Measurements from ENCODE around the gene MROH9.

MROH9 gene

DNA sequence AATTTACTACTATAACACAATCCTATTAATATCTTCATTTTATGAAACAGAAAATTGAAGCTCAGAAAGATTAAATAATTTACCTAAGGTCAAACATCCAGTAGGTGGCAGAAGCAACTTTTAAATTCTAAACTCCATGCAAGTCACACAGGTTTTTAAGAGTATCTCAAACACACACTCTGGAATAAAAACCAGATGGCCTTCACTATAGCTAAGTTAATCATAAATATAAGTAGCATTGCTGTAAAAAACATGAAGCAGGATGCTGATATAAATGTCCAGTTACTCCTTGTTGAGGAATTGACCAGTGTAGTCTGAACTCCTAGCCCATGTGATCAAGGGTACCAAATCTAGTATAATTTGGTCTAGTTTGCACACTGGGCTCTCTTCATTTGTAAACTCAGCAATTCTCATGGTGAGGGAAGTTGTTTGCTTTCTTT lies 146.0 kb downstream of the MROH9 start:
- TF ChIP-seq SIN3A (IDR thresholded peaks at IDR 0.05; ENCODE audit: borderline replicate concordance, insufficient read depth, low read length): no peak
- TF ChIP-seq FOXP2 (optimal IDR thresholded peaks at IDR 0.05; ENCODE audit: borderline replicate concordance, extremely low read depth, extremely low read length, insufficient read depth): no peak
- TF ChIP-seq TAF1 (IDR thresholded peaks at IDR 0.05; ENCODE audit: borderline replicate concordance, insufficient read depth, low read length): no peak
- no peak for TF ChIP-seq POLR2AphosphoS5 (IDR thresholded peaks at IDR 0.05; ENCODE audit: low read depth, low read length)
- TF ChIP-seq, protein P1, sequence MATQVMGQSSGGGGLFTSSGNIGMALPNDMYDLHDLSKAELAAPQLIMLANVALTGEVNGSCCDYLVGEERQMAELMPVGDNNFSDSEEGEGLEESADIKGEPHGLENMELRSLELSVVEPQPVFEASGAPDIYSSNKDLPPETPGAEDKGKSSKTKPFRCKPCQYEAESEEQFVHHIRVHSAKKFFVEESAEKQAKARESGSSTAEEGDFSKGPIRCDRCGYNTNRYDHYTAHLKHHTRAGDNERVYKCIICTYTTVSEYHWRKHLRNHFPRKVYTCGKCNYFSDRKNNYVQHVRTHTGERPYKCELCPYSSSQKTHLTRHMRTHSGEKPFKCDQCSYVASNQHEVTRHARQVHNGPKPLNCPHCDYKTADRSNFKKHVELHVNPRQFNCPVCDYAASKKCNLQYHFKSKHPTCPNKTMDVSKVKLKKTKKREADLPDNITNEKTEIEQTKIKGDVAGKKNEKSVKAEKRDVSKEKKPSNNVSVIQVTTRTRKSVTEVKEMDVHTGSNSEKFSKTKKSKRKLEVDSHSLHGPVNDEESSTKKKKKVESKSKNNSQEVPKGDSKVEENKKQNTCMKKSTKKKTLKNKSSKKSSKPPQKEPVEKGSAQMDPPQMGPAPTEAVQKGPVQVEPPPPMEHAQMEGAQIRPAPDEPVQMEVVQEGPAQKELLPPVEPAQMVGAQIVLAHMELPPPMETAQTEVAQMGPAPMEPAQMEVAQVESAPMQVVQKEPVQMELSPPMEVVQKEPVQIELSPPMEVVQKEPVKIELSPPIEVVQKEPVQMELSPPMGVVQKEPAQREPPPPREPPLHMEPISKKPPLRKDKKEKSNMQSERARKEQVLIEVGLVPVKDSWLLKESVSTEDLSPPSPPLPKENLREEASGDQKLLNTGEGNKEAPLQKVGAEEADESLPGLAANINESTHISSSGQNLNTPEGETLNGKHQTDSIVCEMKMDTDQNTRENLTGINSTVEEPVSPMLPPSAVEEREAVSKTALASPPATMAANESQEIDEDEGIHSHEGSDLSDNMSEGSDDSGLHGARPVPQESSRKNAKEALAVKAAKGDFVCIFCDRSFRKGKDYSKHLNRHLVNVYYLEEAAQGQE (IDR thresholded peaks at IDR 0.05; ENCODE audit: insufficient read depth in 1 of 2, low read depth in 2 of 2, low read length in 2 of 2): no peak

DNA sequence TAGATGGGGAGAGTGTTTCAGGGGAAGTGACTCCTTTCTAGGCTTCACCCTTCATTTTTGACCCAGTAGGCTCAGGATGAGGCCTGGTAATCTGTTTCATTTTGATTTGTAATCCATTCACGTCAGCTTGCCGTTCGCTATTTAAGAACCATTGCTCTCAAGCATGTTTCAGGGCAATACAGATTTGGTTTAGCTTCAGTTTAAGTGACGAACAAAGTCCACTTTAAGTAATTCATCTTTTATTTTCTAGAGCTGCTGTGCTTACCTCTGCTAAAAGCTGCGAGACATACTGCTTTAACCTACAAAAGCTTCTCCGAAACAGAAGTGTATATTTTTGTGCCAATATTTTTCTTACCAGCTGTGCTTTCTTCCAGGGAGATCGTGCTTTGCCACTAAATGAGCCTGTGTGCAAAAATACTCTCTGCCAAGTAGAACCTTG lies 146.4 kb downstream of the MROH9 start:
- TF ChIP-seq SIN3A (IDR thresholded peaks at IDR 0.05; ENCODE audit: borderline replicate concordance, insufficient read depth, low read length): no peak
- TF ChIP-seq POLR2AphosphoS5 (IDR thresholded peaks at IDR 0.05; ENCODE audit: low read depth, low read length): no peak
- TF ChIP-seq, protein P1 (IDR thresholded peaks at IDR 0.05; ENCODE audit: insufficient read depth in 1 of 2, low read depth in 2 of 2, low read length in 2 of 2): no peak
- no peak for TF ChIP-seq TAF1 (IDR thresholded peaks at IDR 0.05; ENCODE audit: borderline replicate concordance, insufficient read depth, low read length)
- TF ChIP-seq FOXP2 (optimal IDR thresholded peaks at IDR 0.05; ENCODE audit: borderline replicate concordance, extremely low read depth, extremely low read length, insufficient read depth): no peak

GRCh38 chr1:171082606-171083005 lies 147.3 kb downstream of the MROH9 start:
- TF ChIP-seq FOXP2 (optimal IDR thresholded peaks at IDR 0.05; ENCODE audit: borderline replicate concordance, extremely low read depth, extremely low read length, insufficient read depth) (no peak), SIN3A (IDR thresholded peaks at IDR 0.05; ENCODE audit: borderline replicate concordance, insufficient read depth, low read length) (no peak), TAF1 (IDR thresholded peaks at IDR 0.05; ENCODE audit: borderline replicate concordance, insufficient read depth, low read length) (no peak), POLR2AphosphoS5 (IDR thresholded peaks at IDR 0.05; ENCODE audit: low read depth, low read length) (no peak)
- TF ChIP-seq, protein P1 (IDR thresholded peaks at IDR 0.05; ENCODE audit: insufficient read depth in 1 of 2, low read depth in 2 of 2, low read length in 2 of 2): no peak

GRCh38 chr1:171083222-171083621 lies 147.9 kb downstream of the MROH9 start:
- no peak for TF ChIP-seq TAF1 (IDR thresholded peaks at IDR 0.05; ENCODE audit: borderline replicate concordance, insufficient read depth, low read length)
- no peak for TF ChIP-seq SIN3A (IDR thresholded peaks at IDR 0.05; ENCODE audit: borderline replicate concordance, insufficient read depth, low read length)
- TF ChIP-seq FOXP2 (optimal IDR thresholded peaks at IDR 0.05; ENCODE audit: borderline replicate concordance, extremely low read depth, extremely low read length, insufficient read depth): no peak
- TF ChIP-seq POLR2AphosphoS5 (IDR thresholded peaks at IDR 0.05; ENCODE audit: low read depth, low read length): no peak

DNA sequence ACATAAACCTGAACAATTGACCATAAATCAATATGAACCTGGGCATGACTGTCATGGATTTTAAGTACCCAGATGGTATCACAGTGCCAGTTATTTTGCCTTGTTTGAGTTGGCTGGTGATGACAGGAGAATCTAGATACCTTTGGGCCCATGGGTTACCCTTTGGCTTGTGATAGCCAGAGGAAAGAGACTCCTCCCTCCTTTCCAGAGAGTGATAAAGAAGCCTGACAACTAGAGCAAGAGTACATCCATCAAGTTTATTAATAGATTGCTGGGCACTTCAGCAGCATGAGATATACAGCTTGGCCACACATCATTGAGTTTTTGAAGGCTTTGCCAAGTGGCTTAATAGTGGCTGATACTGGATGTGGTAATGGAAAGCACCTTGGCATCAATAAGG lies 148.8 kb downstream of the MROH9 start:
- TF ChIP-seq, protein P1 (IDR thresholded peaks at IDR 0.05; ENCODE audit: insufficient read depth in 1 of 2, low read depth in 2 of 2, low read length in 2 of 2): no peak
